Central memory CD4-positive, alpha-beta T cell (primary cell): ENCODE results near the gene FAM135A.
"Not testable (repeated sequence)": the region's sequence is repeated elsewhere in the genome, so short reads cannot be mapped to it uniquely, and the experiment has no call there.

Experiments used
- DNase-seq: peaks from one replicate; pipeline ENCODE4 v3.0.0; 2022

Gene FAM135A

GRCh38 chr6:70551566-70551965 is 138.3 kb downstream of the FAM135A start:
- DNase-seq = no peak

GRCh38 chr6:70552286-70552940 is 139.1 kb downstream of the FAM135A start:
- not testable (repeated sequence) for DNase-seq

DNA sequence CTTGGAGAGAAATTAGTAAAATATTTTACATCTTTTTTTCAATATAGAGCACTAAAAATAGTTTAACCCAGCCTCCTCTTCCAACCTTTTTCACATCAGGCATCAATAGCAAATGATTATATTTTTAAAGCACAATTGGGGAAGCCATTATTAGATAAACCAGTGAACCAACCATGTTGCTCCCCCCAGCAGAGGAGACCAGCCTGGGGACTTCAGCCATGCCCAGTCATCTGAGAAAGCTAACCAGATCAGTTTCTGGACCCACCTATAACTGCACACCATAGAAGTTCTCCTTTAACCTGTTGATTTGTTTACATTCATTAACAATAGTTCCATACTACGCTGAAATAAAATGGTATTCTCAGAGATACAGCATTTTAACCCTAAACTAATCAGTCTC is 139.7 kb downstream of the FAM135A start:
- DNase-seq = no peak

- DNase-seq = no peak
Observed at GRCh38 chr6:70557998-70558397, 144.7 kb downstream of the FAM135A start.

DNA sequence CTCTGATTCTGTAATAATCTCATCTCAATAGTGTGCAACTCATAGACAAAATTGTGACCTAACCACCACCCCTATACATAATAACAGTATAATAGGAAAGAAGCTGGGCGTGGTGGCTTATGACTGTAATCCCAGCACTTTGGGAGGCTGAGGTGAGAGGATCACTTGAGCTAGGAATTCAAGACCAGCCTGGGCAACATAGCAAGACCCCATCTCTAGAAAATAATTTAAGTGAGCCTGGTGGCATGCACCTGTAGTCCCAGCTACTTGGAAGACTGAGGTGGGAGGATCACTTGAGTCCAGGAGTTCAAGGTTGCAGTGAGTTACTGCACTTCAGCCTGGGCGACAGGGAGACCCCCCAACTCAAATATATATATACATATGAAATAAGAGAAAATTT is 149.1 kb downstream of the FAM135A start:
- DNase-seq = not testable (repeated sequence)

DNA sequence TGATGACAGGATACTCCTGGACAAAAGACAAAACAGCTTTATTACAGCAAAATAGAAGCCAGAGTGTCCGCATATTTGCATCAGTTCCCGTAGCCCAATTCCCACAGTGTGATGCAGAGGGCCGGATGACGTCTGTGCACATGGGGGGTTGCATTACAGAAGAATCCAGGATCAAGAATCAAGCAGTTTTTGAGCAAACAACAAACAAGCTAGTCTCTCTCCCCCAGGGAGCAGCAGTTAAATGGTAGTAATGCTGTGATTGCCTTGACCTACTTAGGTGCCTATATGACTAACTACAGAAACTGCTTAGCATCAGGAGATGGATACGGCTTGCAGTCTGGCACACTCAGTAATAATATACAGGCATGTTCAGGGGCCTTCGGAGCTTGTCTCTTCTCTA is 150.2 kb downstream of the FAM135A start:
- DNase-seq = no peak

- DNase-seq = peak; percentile 93
Observed at GRCh38 chr6:70566751-70567382, 153.6 kb downstream of the FAM135A start, which contains the start of gene SDHAF4. TSS of gene SDHAF4 (plus strand) at chr6:70566930. CDS start at chr6:70566941, 11 bp downstream.

GRCh38 chr6:70574643-70575042 is 161.3 kb downstream of the FAM135A start:
- no peak for DNase-seq

- DNase-seq = no peak
Observed at GRCh38 chr6:70575899-70576495, 162.7 kb downstream of the FAM135A start.

DNA sequence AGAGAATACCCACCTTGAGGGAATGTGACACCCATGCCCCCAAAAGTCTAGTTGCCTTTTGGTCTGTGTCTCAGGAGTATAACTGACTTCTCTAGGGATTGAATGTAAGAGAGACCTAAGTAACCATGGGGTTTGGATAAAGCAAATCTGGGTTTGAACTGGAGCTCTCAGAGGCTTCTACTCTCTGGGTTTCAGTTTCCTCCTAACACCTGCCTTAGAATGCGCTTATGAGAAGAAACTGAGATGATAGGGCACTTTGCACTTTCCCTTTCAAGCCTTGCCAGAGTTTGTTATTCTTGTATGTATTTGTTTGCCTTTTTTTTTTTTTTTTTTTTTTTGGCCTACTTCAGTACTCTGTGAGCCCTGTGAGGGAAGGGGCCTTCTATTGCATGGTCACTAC is 172.8 kb downstream of the FAM135A start:
- DNase-seq = no peak

GRCh38 chr6:70590400-70590799 is 177.1 kb downstream of the FAM135A start:
- no peak for DNase-seq

- no peak for DNase-seq
Observed at GRCh38 chr6:70592391-70593117, 179.2 kb downstream of the FAM135A start.

- DNase-seq = no peak
Observed at GRCh38 chr6:70593118-70593486, 179.8 kb downstream of the FAM135A start.

DNA sequence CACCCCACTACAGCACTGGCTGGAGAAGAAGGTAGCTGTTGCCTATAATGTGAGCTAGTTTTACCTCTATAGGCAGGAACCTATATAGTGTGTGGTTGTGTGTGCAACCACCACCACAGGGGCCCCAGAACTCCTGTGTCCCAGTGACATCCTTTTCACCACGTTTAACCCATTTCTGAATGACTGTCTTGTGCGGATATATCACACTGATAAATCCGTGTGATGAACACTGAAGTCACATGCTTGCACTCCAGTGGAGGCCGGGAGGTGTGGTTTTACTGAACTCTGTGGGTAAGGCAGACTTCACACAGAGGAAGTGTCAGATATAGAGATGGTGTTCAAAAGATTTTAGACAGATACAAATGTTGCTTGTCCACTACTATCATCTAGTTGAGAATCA is 185.9 kb downstream of the FAM135A start:
- peak; percentile 9 for DNase-seq

GRCh38 chr6:70601014-70601413 is 187.7 kb downstream of the FAM135A start:
- DNase-seq = no peak

GRCh38 chr6:70604254-70604653 is 190.9 kb downstream of the FAM135A start:
- no peak for DNase-seq

- DNase-seq = not testable (repeated sequence)
Observed at GRCh38 chr6:70607371-70607770, 194.1 kb downstream of the FAM135A start.

GRCh38 chr6:70609181-70609580 is 195.9 kb downstream of the FAM135A start:
- DNase-seq = not testable (repeated sequence)
